Lung microvascular endothelial cell (primary cell): ENCODE results near the gene MAGOHB. TPM values are rescaled to one million over a fixed set of nuclear protein-coding genes. Genes with fewer than 3 reads are reported as not detected.
A peak's percentile ranks its signal among the peaks of the same experiment; 100 is the strongest.
"Not testable (repeated sequence)": the region's sequence is repeated elsewhere in the genome, so short reads cannot be mapped to it uniquely, and the experiment has no call there.

Experiments
- DNase-seq, 2 donors: peaks; one replicate each; pipeline versions ENCODE4 v3.0.0 to v3.0.0-alpha.2; 2010; ENCODE audit warnings: low read depth in 2 of 2
- total RNA-seq: library from RNA; depleted of rRNA; stranded (reverse); fragments of >200 nt; gene quantifications from 2 replicates; pipeline ENCODE4 v1.2.1, GENCODE V29; 2014

Gene MAGOHB
- total RNA-seq, 1 donor from 2014 or later = 13.5 TPM

GRCh38 chr12:10612984-10613348, 443 bp downstream of the MAGOHB start:
- DNase-seq = no peak

GRCh38 chr12:10612110-10612509, 1.3 kb downstream of the MAGOHB start:
- no peak for DNase-seq

- DNase-seq = not testable (repeated sequence)
Observed at GRCh38 chr12:10611258-10611657, 2.2 kb downstream of the MAGOHB start.

- no peak for DNase-seq
Observed at GRCh38 chr12:10610188-10610587, 3.2 kb downstream of the MAGOHB start.

GRCh38 chr12:10607885-10608458, 5.4 kb downstream of the MAGOHB start:
- DNase-seq = peak; percentile 21 to 50

- no peak for DNase-seq
Observed at GRCh38 chr12:10601860-10602259, 11.5 kb downstream of the MAGOHB start.

- no peak for DNase-seq
Observed at GRCh38 chr12:10600988-10601387, 12.4 kb downstream of the MAGOHB start.

- DNase-seq = no peak
Observed at GRCh38 chr12:10595881-10596280, 17.5 kb downstream of the MAGOHB start.

GRCh38 chr12:10590966-10591365, 22.4 kb downstream of the MAGOHB start:
- no peak for DNase-seq

- no peak for DNase-seq
Observed at GRCh38 chr12:10584415-10584814, 29.0 kb downstream of the MAGOHB start.

- DNase-seq = no peak
Observed at GRCh38 chr12:10582704-10583103, 30.7 kb downstream of the MAGOHB start.

- DNase-seq = not testable (repeated sequence)
Observed at GRCh38 chr12:10582133-10582532, 31.3 kb downstream of the MAGOHB start.

- peak in 1 of 2 donors; percentile 11 for DNase-seq
Observed at GRCh38 chr12:10574307-10574706, 39.1 kb downstream of the MAGOHB start.

- DNase-seq = not testable (repeated sequence)
Observed at GRCh38 chr12:10572021-10572490, 41.4 kb downstream of the MAGOHB start.

GRCh38 chr12:10571141-10571540, 42.3 kb downstream of the MAGOHB start:
- no peak for DNase-seq

GRCh38 chr12:10567813-10568212, 45.6 kb downstream of the MAGOHB start:
- no peak for DNase-seq

GRCh38 chr12:10563966-10564365, 49.4 kb downstream of the MAGOHB start:
- no peak for DNase-seq

GRCh38 chr12:10563002-10563401, 50.4 kb downstream of the MAGOHB start:
- no peak for DNase-seq

GRCh38 chr12:10562306-10562933, 51.0 kb downstream of the MAGOHB start:
- peak; percentile 67 to 71 for DNase-seq

GRCh38 chr12:10559244-10559643, 54.2 kb downstream of the MAGOHB start:
- no peak for DNase-seq

- no peak for DNase-seq
Observed at GRCh38 chr12:10558789-10559188, 54.6 kb downstream of the MAGOHB start.

- DNase-seq = no peak
Observed at GRCh38 chr12:10558301-10558700, 55.1 kb downstream of the MAGOHB start.

- DNase-seq = no peak
Observed at GRCh38 chr12:10557766-10558165, 55.6 kb downstream of the MAGOHB start.
